HepG2 (cell line): Measurements from ENCODE around the gene IGLL1. TPM values are rescaled to one million over a fixed set of nuclear protein-coding genes. Genes with fewer than 3 reads are reported as not detected.

Source experiments
- ATAC-seq: fragments of 200-7000 bp; cut with Tn5 transposase; 3 replicates; pipeline ENCODE4 v1.9.1; 2020; ENCODE audit warnings: mild to moderate bottlenecking, moderate library complexity
- BruUV-seq: library from RNA; stranded (reverse); fragments of 400-500 nt; replicated peaks from 2 replicates; lab custom pipeline; 2021; lab: Mats Ljungman, UMichigan
- CTCF ChIA-PET: fragments of 300-600 bp; formaldehyde crosslinking; extraction: SDS; loops from one replicate; lab custom pipeline; 2021; ENCODE audit warnings: low total read pairs, inconsistent platforms, low intra/inter-chr PET ratio; lab: Yijun Ruan, JAX
- POLR2A ChIA-PET: fragments of 350-600 bp; sonication (Branson Sonifier 250); formaldehyde crosslinking; loops from one replicate; lab custom pipeline; 2020; ENCODE audit warnings: antibody characterized with exemption, inconsistent platforms; lab: Yijun Ruan, JAX
- DNase-seq: peaks from one replicate; pipeline ENCODE4 v3.0.0-alpha.2; 2015; ENCODE audit warnings: low spot score
- FAIRE-seq: peaks from 3 replicates; lab custom pipeline; 2011; peaks lifted over from hg19 to GRCh38; lab: Jason Lieb, UNC
- H2AFZ ChIP-seq: one replicate; pipeline ENCODE4 v1.6.1; 2011; ENCODE audit warnings: low read length, inconsistent platforms
- H3K27ac ChIP-seq: fragments of 300-600 bp; 3 replicates; pipeline ENCODE4 v1.8.0; 2011; ENCODE audit warnings: mixed run types, mild to moderate bottlenecking, mixed read lengths, low read length, inconsistent platforms; ENCODE audit not compliant: insufficient read depth; ENCODE audit errors: extremely low read length
- H3K27me3 ChIP-seq, 2 experiments: fragments of 200-600 bp in 1 of 2; 2 replicates in 1 of 2; 3 replicates in 1 of 2; pipeline versions ENCODE4 v1.6.0 to v1.8.0; 2011; ENCODE audit warnings: low read length in 2 of 2, mild to moderate bottlenecking in 2 of 2, moderate library complexity in 2 of 2, inconsistent platforms in 1 of 2; ENCODE audit not compliant: insufficient read depth in 2 of 2, control insufficient read depth in 1 of 2
- H3K36me3 ChIP-seq, 2 experiments: fragments of 200-600 bp in 1 of 2; replicated peaks in 1 of 2; 2 replicates in 1 of 2; 3 replicates in 1 of 2; pipeline versions ENCODE4 v1.5.1 to v1.8.0; 2011; ENCODE audit warnings: low read length in 2 of 2, inconsistent platforms in 1 of 2; ENCODE audit not compliant: insufficient read depth in 2 of 2, control insufficient read depth in 1 of 2
- H3K4me1 ChIP-seq: 2 replicates; pipeline ENCODE4 v1.5.1; 2012; ENCODE audit warnings: low read length, inconsistent platforms; ENCODE audit not compliant: insufficient read depth
- H3K4me2 ChIP-seq: 2 replicates; pipeline ENCODE4 v1.6.0; 2011; ENCODE audit warnings: low read depth, low read length, inconsistent platforms
- H3K4me3 ChIP-seq, 3 experiments: fragments of 200-600 bp in 1 of 3; sonication (generic), shearing (Covaris generic) in 1 of 3; replicated peaks in 1 of 3; 2 replicates each; pipeline ENCODE4 v1.5.1; 2011 to 2016; ENCODE audit warnings: low read length in 3 of 3, inconsistent platforms in 2 of 3, low read depth in 2 of 3, mild to moderate bottlenecking in 2 of 3, control low read depth in 1 of 3, mixed read lengths in 1 of 3; ENCODE audit not compliant: insufficient read depth in 1 of 3
- H3K79me2 ChIP-seq: one replicate; pipeline ENCODE4 v1.6.1; 2011; ENCODE audit warnings: low read length, inconsistent platforms; ENCODE audit not compliant: insufficient read depth
- H3K9ac ChIP-seq: 2 replicates; pipeline ENCODE4 v1.6.0; 2011; ENCODE audit warnings: mild to moderate bottlenecking, low read depth, low read length, inconsistent platforms; ENCODE audit not compliant: insufficient read depth
- H3K9me3 ChIP-seq: 2 replicates; pipeline ENCODE4 v1.5.1; 2012; ENCODE audit warnings: mild to moderate bottlenecking, low read length
- H4K20me1 ChIP-seq: 2 replicates; pipeline ENCODE4 v1.6.0; 2011; ENCODE audit warnings: inconsistent platforms, mild to moderate bottlenecking, low read length, moderate library complexity; ENCODE audit not compliant: insufficient read depth
- BRCA1 ChIP-seq: sonication (generic); formaldehyde crosslinking; IDR thresholded peaks from 2 replicates; pipeline ENCODE4 v1.4.0; 2020; ENCODE audit warnings: missing genetic modification reagents
- NAIF1 ChIP-seq: sonication (generic); formaldehyde crosslinking; IDR thresholded peaks from 2 replicates; pipeline ENCODE4 v1.5.0; 2020; ENCODE audit warnings: mild to moderate bottlenecking, missing genetic modification reagents, borderline replicate concordance
- NFYC ChIP-seq: IDR thresholded peaks from 2 replicates; pipeline ENCODE4 v1.6.1; 2016; ENCODE audit warnings: missing genetic modification reagents, missing compliant biosample characterization
- PHB2 ChIP-seq: fragments of 450-650 bp; IDR thresholded peaks from 2 replicates; pipeline ENCODE4 v1.6.1; 2018; ENCODE audit not compliant: partially characterized antibody
- SATB2 ChIP-seq: sonication (generic); formaldehyde crosslinking; IDR thresholded peaks from 2 replicates; pipeline ENCODE4 v1.5.0; 2020; ENCODE audit warnings: missing genetic modification reagents
- TCF7 ChIP-seq: sonication (generic); IDR thresholded peaks from 2 replicates; pipeline ENCODE4 v1.6.1; 2016; ENCODE audit warnings: antibody characterized with exemption, low read depth
- TGIF2 ChIP-seq: IDR thresholded peaks from 2 replicates; pipeline ENCODE4 v1.6.1; 2016; ENCODE audit warnings: control low read depth, missing compliant biosample characterization
- ZNF468 ChIP-seq: sonication (generic); formaldehyde crosslinking; IDR thresholded peaks from 2 replicates; pipeline ENCODE4 v1.8.0; 2022; ENCODE audit warnings: mild to moderate bottlenecking, moderate library complexity, missing genetic modification reagents
- ZNF510 ChIP-seq: sonication (generic); formaldehyde crosslinking; IDR thresholded peaks from 2 replicates; pipeline ENCODE4 v1.4.0; 2020; ENCODE audit warnings: low read depth, mild to moderate bottlenecking, missing genetic modification reagents
- ZNF614 ChIP-seq: IDR thresholded peaks from 2 replicates; pipeline ENCODE4 v1.6.1; 2018; ENCODE audit warnings: missing biosample characterization, missing genetic modification reagents, inconsistent platforms, borderline replicate concordance
- WGBS: methylation state at CpG from one replicate; pipeline ENCODE4 v1.1.6; 2017; ENCODE audit warnings: low lambda C conversion rate; 5-methylcytosine and 5-hydroxymethylcytosine counted together
- in situ Hi-C: cut with HindIII; loops from 2 replicates; pipeline ENCODE4 v1.10.0; 2017; ENCODE audit warnings: low pct_unique_long_range_greater_than_20kb; ENCODE audit not compliant: extremely low pct_ligation_motif_present
- intact Hi-C: fragments of 100-400 bp; cut with micrococcal nuclease; formaldehyde crosslinking; loops from one replicate; pipeline ENCODE4 v1.10.0; 2022; ENCODE audit not compliant: unreplicated experiment
- polyA plus RNA-seq, 8 experiments: library from polyadenylated mRNA; depleted of rRNA in 3 of 8; stranded (reverse) in 7 of 8; unstranded in 1 of 8; fragments of >200 nt; fragmentation: Illumina TruSeq in 4 of 8; extraction: Trizol in 4 of 8; gene quantifications; 2 replicates each; pipeline versions ENCODE4 v1.2.1 to v1.2.3, GENCODE V29; 2011 to 2016; ENCODE audit warnings: low read depth in 4 of 8, missing spikeins in 1 of 8, mixed read lengths in 1 of 8; ENCODE audit not compliant: insufficient read depth in 1 of 8
- total RNA-seq, 5 experiments: library from RNA; depleted of rRNA; stranded (reverse); fragments of >200 nt; fragmentation: Illumina TruSeq; extraction: Trizol; gene quantifications; 2 replicates each; pipeline ENCODE4 v1.2.3, GENCODE V29; 2016; ENCODE audit warnings: low read depth in 1 of 5
- TF ChIP-seq, protein P1 (sequence below): sonication (generic); formaldehyde crosslinking; IDR thresholded peaks from 2 replicates; pipeline ENCODE4 v1.4.0; 2020; ENCODE audit warnings: missing genetic modification reagents

IGLL1 gene
- total and polyA plus RNA-seq, 2 of the 13 experiments (the other 11 are each of a cell fraction or from before 2014, with no cell fraction given) = not detected

DNA sequence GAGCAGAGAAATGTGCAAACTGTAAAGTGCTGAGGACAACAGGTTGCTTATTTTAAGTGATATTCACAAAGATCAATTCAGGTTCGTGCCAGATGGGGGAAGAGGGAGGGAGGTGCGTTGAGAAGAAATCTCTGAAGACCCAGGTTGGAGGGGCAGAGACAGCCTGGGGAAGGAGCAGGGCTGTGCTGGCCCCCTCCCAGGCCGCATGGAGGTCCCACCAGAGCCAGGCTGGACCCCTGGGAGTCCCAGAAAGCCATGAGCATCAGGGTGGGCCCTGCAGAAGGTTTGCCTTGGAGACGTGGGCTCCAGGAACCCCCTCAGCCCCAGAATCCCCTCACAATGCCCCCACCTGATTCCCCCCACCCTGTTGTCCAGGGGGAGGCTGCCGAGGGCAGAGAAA, 47.4 kb downstream of the IGLL1 start:
- DNase-seq = no peak
- no peak overlapping the region for H2AFZ ChIP-seq
- no peak overlapping the region for H3K27ac ChIP-seq
- in situ Hi-C loops = no loop called here
- H3K9me3 ChIP-seq = no peaks in the 10 kb centered on the region
- no peak overlapping the region for H3K4me3 ChIP-seq
- H3K79me2 ChIP-seq = no peaks in the 10 kb centered on the region
- no peak overlapping the region for H3K9ac ChIP-seq
- H3K4me1 ChIP-seq = peaks cover 83% of the 10 kb centered on the region
- no peaks in the 10 kb centered on the region for H3K27me3 ChIP-seq
- TF ChIP-seq NAIF1 (no peak), TCF7 (no peak), ZNF614 (no peak), TGIF2 (CRISPR knock-in tag) (no peak), ZNF510 (CRISPR knock-in tag) (no peak), PHB2 (no peak), NFYC (CRISPR knock-in tag) (no peak), SATB2 (CRISPR knock-in tag) (no peak), ZNF468 (CRISPR knock-in tag) (no peak), BRCA1 (CRISPR knock-in tag) (no peak)
- TF ChIP-seq, protein P1, sequence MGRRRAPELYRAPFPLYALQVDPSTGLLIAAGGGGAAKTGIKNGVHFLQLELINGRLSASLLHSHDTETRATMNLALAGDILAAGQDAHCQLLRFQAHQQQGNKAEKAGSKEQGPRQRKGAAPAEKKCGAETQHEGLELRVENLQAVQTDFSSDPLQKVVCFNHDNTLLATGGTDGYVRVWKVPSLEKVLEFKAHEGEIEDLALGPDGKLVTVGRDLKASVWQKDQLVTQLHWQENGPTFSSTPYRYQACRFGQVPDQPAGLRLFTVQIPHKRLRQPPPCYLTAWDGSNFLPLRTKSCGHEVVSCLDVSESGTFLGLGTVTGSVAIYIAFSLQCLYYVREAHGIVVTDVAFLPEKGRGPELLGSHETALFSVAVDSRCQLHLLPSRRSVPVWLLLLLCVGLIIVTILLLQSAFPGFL (CRISPR knock-in tag) = no peak
- WGBS = 90% methylated on average over 5 of the region's 5 CpGs
- ChIA-PET CTCF (no interaction called here), POLR2A (no interaction called here)
- no peaks in the 10 kb centered on the region for H4K20me1 ChIP-seq
- H3K4me2 ChIP-seq = no peak overlapping the region
- no peak for FAIRE-seq
- no TSS peak for BruUV-seq
- no peaks in the 10 kb centered on the region for H3K36me3 ChIP-seq
- no peak for ATAC-seq
- intact Hi-C loops = no loop called here
